ENCODE data around the gene ELFN2.

The ELFN2 gene, protein sequence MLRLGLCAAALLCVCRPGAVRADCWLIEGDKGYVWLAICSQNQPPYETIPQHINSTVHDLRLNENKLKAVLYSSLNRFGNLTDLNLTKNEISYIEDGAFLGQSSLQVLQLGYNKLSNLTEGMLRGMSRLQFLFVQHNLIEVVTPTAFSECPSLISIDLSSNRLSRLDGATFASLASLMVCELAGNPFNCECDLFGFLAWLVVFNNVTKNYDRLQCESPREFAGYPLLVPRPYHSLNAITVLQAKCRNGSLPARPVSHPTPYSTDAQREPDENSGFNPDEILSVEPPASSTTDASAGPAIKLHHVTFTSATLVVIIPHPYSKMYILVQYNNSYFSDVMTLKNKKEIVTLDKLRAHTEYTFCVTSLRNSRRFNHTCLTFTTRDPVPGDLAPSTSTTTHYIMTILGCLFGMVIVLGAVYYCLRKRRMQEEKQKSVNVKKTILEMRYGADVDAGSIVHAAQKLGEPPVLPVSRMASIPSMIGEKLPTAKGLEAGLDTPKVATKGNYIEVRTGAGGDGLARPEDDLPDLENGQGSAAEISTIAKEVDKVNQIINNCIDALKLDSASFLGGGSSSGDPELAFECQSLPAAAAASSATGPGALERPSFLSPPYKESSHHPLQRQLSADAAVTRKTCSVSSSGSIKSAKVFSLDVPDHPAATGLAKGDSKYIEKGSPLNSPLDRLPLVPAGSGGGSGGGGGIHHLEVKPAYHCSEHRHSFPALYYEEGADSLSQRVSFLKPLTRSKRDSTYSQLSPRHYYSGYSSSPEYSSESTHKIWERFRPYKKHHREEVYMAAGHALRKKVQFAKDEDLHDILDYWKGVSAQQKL

DNA sequence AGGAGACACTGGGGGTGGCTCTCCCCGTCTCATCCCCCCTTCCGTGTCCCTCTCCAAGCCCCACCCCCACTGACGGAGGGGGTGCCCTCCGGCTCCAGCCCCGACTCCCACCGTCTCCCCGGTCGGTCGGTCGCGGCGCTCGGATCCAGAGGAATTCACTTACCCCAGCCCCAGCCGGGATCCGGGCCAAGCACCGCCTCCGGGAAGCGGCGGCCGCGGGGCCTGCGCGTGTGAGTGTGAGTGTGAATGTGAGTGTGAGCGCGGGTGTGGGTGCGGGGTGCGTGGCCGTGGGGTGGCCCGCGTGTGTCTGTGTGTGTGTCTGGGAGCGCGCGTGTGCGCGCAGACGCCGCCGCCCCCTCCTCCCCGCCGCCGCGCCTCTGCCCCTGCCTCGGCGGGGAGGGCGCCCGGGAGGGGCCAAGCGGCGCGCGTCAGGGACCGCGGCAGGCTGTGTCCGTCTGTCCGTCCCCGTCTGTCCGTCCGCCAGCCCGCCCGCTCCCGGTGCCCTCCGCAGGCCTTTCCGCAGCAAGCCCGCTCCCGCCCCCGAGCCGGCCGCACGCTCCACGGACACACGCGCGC is at the start of gene ELFN2:
Gene ELFN2 (minus strand): TSS at position 345 of the 576 bp plus-strand sequence. CDS start 51,945 bp downstream, outside the sequence.
- Histone ChIP-seq H3K4me1 (ENCODE audit: low read length) (no peaks in the 10 kb centered on the region), H3K27ac (ENCODE audit: low read length) (no peak within 1 kb of the TSS), H2AFZ (ENCODE audit: low read length) (no peak within 1 kb of the TSS), H3K79me2 (ENCODE audit: low read length) (no peaks in the 10 kb centered on the region), H3K4me3 (ENCODE audit: low read length) (no peak within 1 kb of the TSS), H3K4me2 (ENCODE audit: low read depth, low read length) (no peak within 1 kb of the TSS), H3K9me3 (replicated peaks; ENCODE audit: insufficient read depth, low read length) (no peaks in the 10 kb centered on the region), H3K27me3 (replicated peaks; ENCODE audit: insufficient read depth, low read length) (peaks cover 96% of the 10 kb centered on the region), H3K9ac (ENCODE audit: low read length) (no peak within 1 kb of the TSS), H3F3A (ENCODE audit: insufficient read depth, low read length) (no peaks in the 10 kb centered on the region), H3K9me2 (replicated peaks; ENCODE audit: insufficient read depth, low read length) (no peaks in the 10 kb centered on the region), H4K20me1 (ENCODE audit: insufficient read depth, low read length) (no peaks in the 10 kb centered on the region), H3K36me3 (replicated peaks; ENCODE audit: insufficient read depth, low read length) (no peaks in the 10 kb centered on the region)
- TF ChIP-seq, protein P1, sequence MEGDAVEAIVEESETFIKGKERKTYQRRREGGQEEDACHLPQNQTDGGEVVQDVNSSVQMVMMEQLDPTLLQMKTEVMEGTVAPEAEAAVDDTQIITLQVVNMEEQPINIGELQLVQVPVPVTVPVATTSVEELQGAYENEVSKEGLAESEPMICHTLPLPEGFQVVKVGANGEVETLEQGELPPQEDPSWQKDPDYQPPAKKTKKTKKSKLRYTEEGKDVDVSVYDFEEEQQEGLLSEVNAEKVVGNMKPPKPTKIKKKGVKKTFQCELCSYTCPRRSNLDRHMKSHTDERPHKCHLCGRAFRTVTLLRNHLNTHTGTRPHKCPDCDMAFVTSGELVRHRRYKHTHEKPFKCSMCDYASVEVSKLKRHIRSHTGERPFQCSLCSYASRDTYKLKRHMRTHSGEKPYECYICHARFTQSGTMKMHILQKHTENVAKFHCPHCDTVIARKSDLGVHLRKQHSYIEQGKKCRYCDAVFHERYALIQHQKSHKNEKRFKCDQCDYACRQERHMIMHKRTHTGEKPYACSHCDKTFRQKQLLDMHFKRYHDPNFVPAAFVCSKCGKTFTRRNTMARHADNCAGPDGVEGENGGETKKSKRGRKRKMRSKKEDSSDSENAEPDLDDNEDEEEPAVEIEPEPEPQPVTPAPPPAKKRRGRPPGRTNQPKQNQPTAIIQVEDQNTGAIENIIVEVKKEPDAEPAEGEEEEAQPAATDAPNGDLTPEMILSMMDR (IDR thresholded peaks at IDR 0.05; ENCODE audit: low read length): no peak
- TF ChIP-seq EZH2 (optimal IDR thresholded peaks at IDR 0.05; ENCODE audit: low read depth, low read length) (no peak), EZH2phosphoT487 (IDR thresholded peaks at IDR 0.05; ENCODE audit: low read length) (no peak)
- no peak for DNase-seq

DNA sequence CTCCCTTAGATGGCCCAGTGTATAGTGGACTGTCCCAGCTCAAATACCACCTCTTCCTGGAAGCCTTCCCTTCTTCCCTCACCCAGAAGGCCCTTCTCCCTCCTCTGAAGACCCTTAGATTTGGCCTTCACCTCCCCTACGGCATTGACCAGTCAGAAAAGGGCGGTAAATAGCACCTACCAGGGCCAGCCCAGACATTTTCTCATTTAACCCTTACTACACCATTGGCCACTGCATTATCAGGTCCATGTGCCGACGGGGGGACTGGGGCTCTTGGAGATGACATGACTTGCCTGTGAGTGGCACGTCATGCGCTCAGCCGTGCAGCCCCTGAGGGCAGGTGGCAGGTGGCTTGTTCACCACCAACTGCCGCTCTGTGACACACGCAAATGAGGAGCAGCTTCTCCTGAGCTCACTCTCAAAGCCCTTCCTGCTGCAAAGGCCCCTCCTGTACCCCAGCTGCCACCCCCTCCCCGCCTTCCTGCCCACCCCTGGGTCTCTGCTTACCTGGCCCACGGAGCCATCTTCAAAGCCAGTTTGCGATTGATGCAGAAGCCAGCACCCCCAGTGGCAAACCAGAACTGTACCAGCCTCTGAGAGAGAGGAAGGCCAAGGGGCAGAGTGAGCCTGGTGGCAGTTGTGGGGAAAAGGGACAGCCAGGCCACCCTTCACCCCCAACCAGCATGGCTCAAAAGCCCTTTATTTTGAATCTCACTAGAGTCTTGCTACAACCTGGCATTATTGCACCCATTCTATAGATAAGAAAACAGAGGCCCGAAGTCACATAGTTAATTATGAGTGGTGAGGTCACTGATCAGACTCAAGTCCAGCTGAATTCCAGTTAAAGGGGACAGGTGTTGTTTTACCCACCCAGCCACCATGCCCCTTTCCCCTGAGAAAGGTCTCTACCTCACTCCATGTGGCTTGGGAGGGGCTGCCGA is 49.4 kb upstream of the ELFN2 start:
- 0 out of 2 replicates have a peak, but pooled peaks cover 4% of the 10 kb centered on the region for H4K20me1 ChIP-seq (ENCODE audit: insufficient read depth, low read length)
- no peaks in the 10 kb centered on the region for H3K9me2 ChIP-seq (replicated peaks; ENCODE audit: insufficient read depth, low read length)
- no peak overlapping the region for H3K27ac ChIP-seq (ENCODE audit: low read length)
- H2AFZ ChIP-seq (ENCODE audit: low read length): no peak overlapping the region
- H3K9me3 ChIP-seq (replicated peaks; ENCODE audit: insufficient read depth, low read length): no peaks in the 10 kb centered on the region
- no peaks in the 10 kb centered on the region for H3K4me1 ChIP-seq (ENCODE audit: low read length)
- no peak overlapping the region for H3K4me2 ChIP-seq (ENCODE audit: low read depth, low read length)
- H3K9ac ChIP-seq (ENCODE audit: low read length): no peak overlapping the region
- H3K27me3 ChIP-seq (replicated peaks; ENCODE audit: insufficient read depth, low read length): no peaks in the 10 kb centered on the region
- H3K4me3 ChIP-seq (ENCODE audit: low read length): no peak overlapping the region
- peaks cover 18% of the 10 kb centered on the region for H3K79me2 ChIP-seq (ENCODE audit: low read length)
- no peaks in the 10 kb centered on the region for H3K36me3 ChIP-seq (replicated peaks; ENCODE audit: insufficient read depth, low read length)
- DNase-seq: no peak
- no peaks in the 10 kb centered on the region for H3F3A ChIP-seq (ENCODE audit: insufficient read depth, low read length)
- TF ChIP-seq, protein P1 (IDR thresholded peaks at IDR 0.05; ENCODE audit: low read length): no peak
- TF ChIP-seq EZH2 (optimal IDR thresholded peaks at IDR 0.05; ENCODE audit: low read depth, low read length) (no peak), EZH2phosphoT487 (IDR thresholded peaks at IDR 0.05; ENCODE audit: low read length) (no peak)

DNA sequence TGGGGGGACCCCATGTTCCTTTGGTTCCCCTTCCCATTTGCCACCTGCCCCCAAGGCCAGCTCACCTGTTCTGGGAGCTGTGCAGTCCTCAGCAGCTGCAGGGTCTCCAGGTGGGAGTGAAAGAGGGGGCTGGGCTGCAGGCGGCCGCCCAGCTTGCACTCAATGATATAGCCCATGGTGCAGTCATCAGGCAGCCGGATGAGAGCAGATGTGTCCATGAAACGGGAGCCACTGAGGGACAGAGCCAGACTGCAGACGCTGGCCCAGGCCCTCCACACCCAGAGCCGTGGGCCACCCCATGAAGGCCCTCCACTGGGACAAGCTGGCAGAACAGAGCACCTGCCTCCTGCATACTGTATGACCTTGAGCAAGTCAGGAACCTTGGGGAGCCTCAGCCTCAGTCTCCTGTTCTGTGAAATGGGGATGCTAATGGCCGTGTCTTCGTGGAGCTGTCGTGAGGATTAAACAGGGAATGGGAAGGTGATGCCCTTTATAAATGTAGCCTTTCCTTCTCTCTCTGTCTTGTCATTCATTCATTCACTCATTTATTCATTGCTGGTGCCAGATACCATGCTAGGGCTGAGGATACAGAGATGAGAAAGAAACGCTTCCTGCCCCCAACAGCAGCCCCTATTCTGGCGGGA is 47.3 kb upstream of the ELFN2 start:
- TF ChIP-seq, protein P1 (IDR thresholded peaks at IDR 0.05; ENCODE audit: low read length): no peak
- TF ChIP-seq EZH2phosphoT487 (IDR thresholded peaks at IDR 0.05; ENCODE audit: low read length) (no peak), EZH2 (optimal IDR thresholded peaks at IDR 0.05; ENCODE audit: low read depth, low read length) (no peak)
- Histone ChIP-seq H3K79me2 (ENCODE audit: low read length) (no peaks in the 10 kb centered on the region), H3F3A (ENCODE audit: insufficient read depth, low read length) (no peaks in the 10 kb centered on the region), H3K36me3 (replicated peaks; ENCODE audit: insufficient read depth, low read length) (no peaks in the 10 kb centered on the region), H3K9me2 (replicated peaks; ENCODE audit: insufficient read depth, low read length) (no peaks in the 10 kb centered on the region), H3K27ac (ENCODE audit: low read length) (no peak overlapping the region), H3K4me1 (ENCODE audit: low read length) (no peaks in the 10 kb centered on the region), H3K27me3 (replicated peaks; ENCODE audit: insufficient read depth, low read length) (no peaks in the 10 kb centered on the region), H4K20me1 (ENCODE audit: insufficient read depth, low read length) (no peaks in the 10 kb centered on the region), H3K9ac (ENCODE audit: low read length) (no peak overlapping the region), H3K4me2 (ENCODE audit: low read depth, low read length) (no peak overlapping the region), H3K4me3 (ENCODE audit: low read length) (no peak overlapping the region), H3K9me3 (replicated peaks; ENCODE audit: insufficient read depth, low read length) (no peaks in the 10 kb centered on the region), H2AFZ (ENCODE audit: low read length) (no peak overlapping the region)
- no peak for DNase-seq

Data from MM.1S (cell line).